Right lobe of liver (tissue), 6 donors: ENCODE data around the gene ACBD6. TPM values are rescaled to one million over a fixed set of nuclear protein-coding genes. Genes with fewer than 3 reads are reported as not detected.
A peak's percentile ranks its signal among the peaks of the same experiment; 100 is the strongest.

Source experiments
- ATAC-seq, 4 donors: fragments of 200-7000 bp; cut with Tn5 transposase; one replicate each; pipeline ENCODE4 v1.9.1; 2020; ENCODE audit warnings: mild to moderate bottlenecking in 4 of 4, moderate library complexity in 4 of 4
- DNase-seq, 3 donors: peaks; one replicate each; pipeline ENCODE4 v3.0.0-alpha.2; 2020
- H3K27ac ChIP-seq, 3 donors: fragments of 200-600 bp; one replicate each; pipeline ENCODE4 v1.8.0; 2022
- H3K27me3 ChIP-seq, 2 donors: fragments of 200-600 bp; one replicate each; pipeline ENCODE4 v1.8.0; 2022
- H3K36me3 ChIP-seq, 4 donors: fragments of 200-600 bp; sonication (generic) in 1 of 4; one replicate each; pipeline versions ENCODE4 v1.5.1 to v1.8.0; 2017 to 2022; ENCODE audit warnings: control low read depth in 1 of 4
- H3K4me1 ChIP-seq, 4 donors: fragments of 200-600 bp; sonication (generic) in 1 of 4; one replicate each; pipeline versions ENCODE4 v1.5.1 to v1.8.0; 2017 to 2022; ENCODE audit warnings: control low read depth in 1 of 4
- H3K4me3 ChIP-seq, 3 donors: fragments of 200-600 bp; one replicate each; pipeline ENCODE4 v1.8.0; 2022
- H3K9me3 ChIP-seq, 4 donors: fragments of 200-600 bp; sonication (generic) in 1 of 4; one replicate each; pipeline versions ENCODE4 v1.5.1 to v1.8.0; 2017 to 2022; ENCODE audit warnings: control low read depth in 1 of 4
- CTCF ChIP-seq, 4 donors: fragments of 200-600 bp in 3 of 4; fragments of 450-650 bp in 1 of 4; IDR thresholded peaks; one replicate each; pipeline versions ENCODE4 v1.5.1 to v1.8.0; 2016 to 2022; ENCODE audit warnings: antibody characterized with exemption in 4 of 4, mild to moderate bottlenecking in 2 of 4
- POLR2A ChIP-seq: fragments of 450-650 bp; IDR thresholded peaks from one replicate; pipeline ENCODE4 v1.6.1; 2017; ENCODE audit warnings: antibody characterized with exemption, mild to moderate bottlenecking
- WGBS: methylation state at CpG from one replicate; pipeline ENCODE4 v1.1.6; 2018; ENCODE audit warnings: low coverage, low lambda C conversion rate; ENCODE audit not compliant: insufficient coverage; ENCODE audit errors: missing lambda C conversion rate; 5-methylcytosine and 5-hydroxymethylcytosine counted together
- intact Hi-C, 2 donors: fragments of 100-400 bp; cut with DNase I; formaldehyde crosslinking; loops; one replicate each; pipeline versions ENCODE4 v1.11.2 to v1.14.1; 2022
- total RNA-seq, 6 experiments: library from RNA; depleted of rRNA in 2 of 6; stranded (reverse); fragments of >200 nt in 2 of 6; fragmentation: NEBNext Ultra II Directional in 3 of 6; extraction: Animal tissue kit (Norgen Biotek cat#: 25700) in 3 of 6; gene quantifications; one replicate each; pipeline versions ENCODE4 v1.1.0 to v1.2.4, GENCODE V29; 2016 to 2023
- donor health status: DM: no; HTN: yes; CAD: no.
- donor health status: DM: no; HTN: no; CAD: no.
- donor health status: DM: no; HTN: no; CAD: no.
- donor health status: DM: no; HTN: yes; CAD: no.
- donor health status: DM: no; HTN: yes; CAD: no.

The ACBD6 gene
- total RNA-seq, 6 experiments from 2014 or later = 9.5 to 18.9 (median 11.5) TPM

GRCh38 chr1:180275726-180276125, 226.7 kb downstream of the ACBD6 start:
- intact Hi-C loops = no loop called here
- Histone ChIP-seq H3K27ac (no peak overlapping the region), H3K27me3 (no peaks in the 10 kb centered on the region), H3K9me3 (no peaks in the 10 kb centered on the region), H3K4me3 (no peak overlapping the region), H3K4me1 (peaks cover 0 to 6% (median 1%) of the 10 kb centered on the region in 4 donors), H3K36me3 (no peaks in the 10 kb centered on the region)
- no CpG with 5 or more reads among the region's 5 CpGs for WGBS
- no peak for ATAC-seq
- TF ChIP-seq POLR2A (no peak), CTCF (IDR thresholded peaks at IDR 0.05) (no peak)
- peak in 1 of 3 donors; percentile 38 for DNase-seq

DNA sequence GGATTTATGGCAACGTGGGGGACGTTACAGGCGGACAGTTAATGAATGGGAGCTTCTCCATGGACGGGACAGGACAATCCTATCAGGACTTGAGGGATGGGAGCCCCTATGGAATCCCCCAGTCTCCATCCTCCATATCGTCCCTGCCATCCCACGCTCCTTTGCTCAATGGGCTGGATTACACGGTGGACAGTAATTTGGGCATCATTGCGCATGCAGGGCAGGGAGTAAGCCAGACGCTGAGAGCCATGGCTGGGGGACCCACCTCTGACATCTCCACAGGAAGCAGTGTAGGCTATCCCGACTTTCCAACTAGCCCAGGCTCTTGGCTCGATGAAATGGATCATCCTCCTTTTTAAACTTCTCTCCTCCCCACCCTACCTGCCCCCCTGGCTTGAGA, 228.2 kb downstream of the ACBD6 start:
- 94% methylated on average over 3 of the region's 11 CpGs for WGBS
- H3K27ac ChIP-seq = no peak overlapping the region
- intact Hi-C loops = no loop called here
- peaks cover 0 to 13% (median 5%) of the 10 kb centered on the region in 4 donors for H3K4me1 ChIP-seq
- DNase-seq (peak in 2 of 3 donors; percentile 29 to 32), ATAC-seq (no peak)
- no peaks in the 10 kb centered on the region for H3K36me3 ChIP-seq
- no peaks in the 10 kb centered on the region for H3K27me3 ChIP-seq
- no peak overlapping the region for H3K4me3 ChIP-seq
- H3K9me3 ChIP-seq = no peaks in the 10 kb centered on the region
- TF ChIP-seq CTCF (IDR thresholded peaks at IDR 0.05) (no peak), POLR2A (no peak)

DNA sequence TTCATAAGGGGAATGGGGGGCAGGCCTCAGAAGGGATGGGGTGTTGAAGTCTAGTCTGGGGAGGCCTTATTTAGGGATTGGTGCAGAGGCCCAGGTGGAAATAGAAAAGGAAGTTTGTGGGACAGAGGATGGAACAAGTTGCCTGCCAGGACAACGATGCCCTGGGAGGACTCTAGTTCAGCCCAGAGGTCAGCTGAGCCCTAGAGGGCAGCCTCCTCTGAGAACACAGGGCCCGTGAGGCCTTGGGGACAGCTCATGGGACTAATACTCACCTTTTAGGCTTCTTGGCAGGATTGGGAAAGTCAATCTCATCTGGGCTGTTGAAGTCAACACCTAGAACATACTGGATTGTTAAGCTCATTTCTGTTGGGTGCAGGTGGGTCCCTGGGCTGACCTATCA, 229.3 kb downstream of the ACBD6 start:
- H3K4me1 ChIP-seq = peaks cover 0 to 13% (median 5%) of the 10 kb centered on the region in 4 donors
- H3K27ac ChIP-seq = no peak overlapping the region
- peak in 2 of 3 donors; percentile 25 to 42 for DNase-seq
- 100% methylated on average over 1 of the region's 2 CpGs for WGBS
- H3K36me3 ChIP-seq = no peaks in the 10 kb centered on the region
- TF ChIP-seq CTCF (IDR thresholded peaks at IDR 0.05) = no peak
- TF ChIP-seq POLR2A = no peak
- H3K9me3 ChIP-seq = no peaks in the 10 kb centered on the region
- no peak for ATAC-seq
- no peak overlapping the region for H3K4me3 ChIP-seq
- H3K27me3 ChIP-seq = no peaks in the 10 kb centered on the region
- intact Hi-C loops = no loop called here

- ATAC-seq (no peak), DNase-seq (no peak)
- H3K4me3 ChIP-seq = no peak overlapping the region
- no peaks in the 10 kb centered on the region for H3K9me3 ChIP-seq
- H3K36me3 ChIP-seq = no peaks in the 10 kb centered on the region
- peaks cover 0 to 13% (median 5%) of the 10 kb centered on the region in 4 donors for H3K4me1 ChIP-seq
- WGBS = 85% methylated on average over 3 of the region's 4 CpGs
- TF ChIP-seq CTCF (IDR thresholded peaks at IDR 0.05) = no peak
- no peak for TF ChIP-seq POLR2A
- intact Hi-C loops = no loop called here
- H3K27me3 ChIP-seq = no peaks in the 10 kb centered on the region
- H3K27ac ChIP-seq = no peak overlapping the region
These were observed 230.0 kb downstream of the ACBD6 start for GRCh38 chr1:180272395-180272794.
